GM19467 (cell line): ENCODE measurements around the gene KIAA1328.
"Not testable (repeated sequence)": the region's sequence is repeated elsewhere in the genome, so short reads cannot be mapped to it uniquely, and the experiment has no call there.

ENCODE experiments used
- ATAC-seq: cut with Tn5 transposase; IDR thresholded peaks from one replicate; pipeline ENCODE4 v1.9.1; 2021; ENCODE audit warnings: mild to moderate bottlenecking, moderate library complexity; ENCODE audit not compliant: unreplicated experiment

The KIAA1328 gene

DNA sequence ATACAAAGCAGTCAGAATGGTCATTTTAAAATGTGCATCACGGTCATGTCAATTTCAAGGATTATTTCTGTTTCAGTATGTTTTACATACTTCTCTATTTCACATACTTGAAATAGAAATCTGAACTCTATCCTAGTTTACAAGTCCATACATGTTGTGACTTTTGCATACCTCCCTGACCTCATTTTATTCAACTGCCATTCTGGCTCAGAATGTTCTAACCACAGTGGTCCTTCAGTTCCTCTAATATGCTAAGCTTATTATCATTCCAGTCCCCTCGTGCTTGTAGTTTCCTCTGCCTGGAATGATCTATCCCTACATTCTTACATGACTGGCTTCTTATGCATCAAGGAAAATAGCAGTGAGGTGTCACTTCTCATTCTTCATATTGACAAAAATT, 295.6 kb downstream of the KIAA1328 start:
- no peak for ATAC-seq

DNA sequence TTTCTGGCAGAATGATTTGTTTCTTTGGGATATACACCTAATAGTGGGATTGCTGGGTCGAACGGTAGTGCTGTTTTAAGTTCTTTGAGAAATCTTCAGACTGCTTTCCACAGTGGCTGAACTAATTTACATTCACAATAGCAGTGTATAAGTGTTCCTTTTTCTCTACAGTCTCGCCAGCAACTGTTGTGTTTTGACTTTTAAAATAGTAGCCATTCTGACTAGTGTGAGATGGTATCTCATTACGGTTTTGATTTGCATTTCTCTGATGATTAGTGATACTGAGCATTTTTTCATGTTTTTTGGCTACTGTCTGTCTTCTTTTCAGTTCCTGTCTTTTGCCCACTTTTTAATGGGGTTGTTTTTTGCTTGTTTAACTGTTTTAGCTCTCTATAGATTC, 306.2 kb downstream of the KIAA1328 start:
- no peak for ATAC-seq

DNA sequence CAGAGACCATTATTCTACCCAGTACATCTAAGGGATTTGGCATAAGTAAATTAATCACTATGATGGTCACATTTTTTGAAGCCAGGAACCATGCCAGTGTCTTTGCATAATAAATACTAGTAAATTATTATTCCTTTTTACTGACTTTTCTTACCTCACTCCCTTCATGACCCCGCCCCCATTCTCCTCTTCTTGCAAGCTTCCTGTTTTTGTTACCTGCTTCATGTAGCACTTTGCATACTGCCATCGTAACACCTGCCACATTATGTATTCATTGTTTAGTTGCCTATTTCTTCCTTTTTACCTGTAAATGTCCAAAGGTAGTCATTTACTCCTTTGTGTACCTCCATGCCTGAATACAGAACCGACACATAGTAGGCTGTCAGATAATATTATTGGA, 309.5 kb downstream of the KIAA1328 start:
- no peak for ATAC-seq

DNA sequence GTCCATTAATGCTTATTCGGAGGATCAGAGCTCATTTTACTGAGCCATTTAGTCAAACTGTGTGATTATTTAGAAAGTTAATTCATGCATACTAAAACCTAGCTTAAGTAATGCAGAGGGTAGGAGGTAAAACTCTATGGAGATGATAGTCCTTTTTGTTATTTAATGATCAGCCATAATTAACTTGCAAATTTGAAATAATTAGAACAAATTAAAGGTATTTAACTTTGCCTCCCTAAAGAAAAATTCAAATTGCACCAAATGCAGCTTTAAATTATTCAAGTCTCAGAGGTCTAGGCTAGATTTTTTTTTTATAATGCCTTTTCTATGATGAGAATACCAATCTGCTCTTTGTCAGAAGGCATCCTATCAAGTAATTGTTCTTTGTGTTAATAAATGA, 310.9 kb downstream of the KIAA1328 start:
- ATAC-seq, result no peak

DNA sequence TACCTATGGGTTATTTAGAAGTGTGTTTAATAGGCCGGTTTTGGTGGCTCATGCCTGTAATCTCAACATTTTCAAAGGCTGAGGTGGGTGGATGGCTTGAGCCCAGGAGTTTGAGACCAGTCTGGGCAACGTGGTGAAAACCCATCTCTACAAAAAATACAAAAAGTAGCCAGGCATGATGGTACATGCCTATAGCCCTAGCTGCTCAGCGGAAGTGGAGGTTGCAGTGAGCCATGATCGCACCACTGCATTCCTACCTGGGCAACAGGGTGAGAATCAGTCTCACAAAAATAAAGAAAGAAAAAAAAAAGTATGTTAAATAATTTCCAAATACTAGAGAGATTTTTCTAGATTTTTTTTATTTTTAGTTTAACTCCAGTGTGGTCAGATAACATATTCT, 316.0 kb downstream of the KIAA1328 start:
- ATAC-seq, result no peak

DNA sequence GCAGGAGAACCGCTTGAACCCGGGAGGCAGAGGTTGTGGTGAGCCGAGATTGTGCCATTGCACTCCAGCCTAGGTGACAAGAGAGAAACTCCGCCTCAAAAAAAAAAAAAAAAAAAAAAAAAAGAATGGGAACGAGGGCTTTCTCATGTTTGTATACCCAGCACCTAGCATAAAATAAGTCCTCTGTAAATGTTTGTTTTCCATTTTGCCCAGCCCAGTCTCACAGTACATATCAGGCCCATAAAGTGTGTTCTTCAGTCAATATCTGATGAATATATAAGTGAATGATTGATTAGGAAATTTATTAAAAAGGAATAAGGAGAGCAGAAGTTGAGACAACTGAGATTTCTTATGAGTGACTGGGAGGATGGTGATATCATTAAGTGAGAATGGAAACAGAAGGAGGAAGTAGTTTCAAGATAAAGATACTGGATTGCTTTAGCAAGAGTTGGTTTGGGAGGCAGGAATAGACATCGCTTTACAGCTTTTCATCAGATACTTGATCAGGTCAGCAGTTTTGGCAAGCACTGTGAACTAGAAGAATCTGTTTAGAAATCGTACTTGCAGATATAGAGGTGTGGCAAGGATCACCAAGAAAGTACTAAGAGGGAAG, 327.5 kb downstream of the KIAA1328 start:
- no peak for ATAC-seq

DNA sequence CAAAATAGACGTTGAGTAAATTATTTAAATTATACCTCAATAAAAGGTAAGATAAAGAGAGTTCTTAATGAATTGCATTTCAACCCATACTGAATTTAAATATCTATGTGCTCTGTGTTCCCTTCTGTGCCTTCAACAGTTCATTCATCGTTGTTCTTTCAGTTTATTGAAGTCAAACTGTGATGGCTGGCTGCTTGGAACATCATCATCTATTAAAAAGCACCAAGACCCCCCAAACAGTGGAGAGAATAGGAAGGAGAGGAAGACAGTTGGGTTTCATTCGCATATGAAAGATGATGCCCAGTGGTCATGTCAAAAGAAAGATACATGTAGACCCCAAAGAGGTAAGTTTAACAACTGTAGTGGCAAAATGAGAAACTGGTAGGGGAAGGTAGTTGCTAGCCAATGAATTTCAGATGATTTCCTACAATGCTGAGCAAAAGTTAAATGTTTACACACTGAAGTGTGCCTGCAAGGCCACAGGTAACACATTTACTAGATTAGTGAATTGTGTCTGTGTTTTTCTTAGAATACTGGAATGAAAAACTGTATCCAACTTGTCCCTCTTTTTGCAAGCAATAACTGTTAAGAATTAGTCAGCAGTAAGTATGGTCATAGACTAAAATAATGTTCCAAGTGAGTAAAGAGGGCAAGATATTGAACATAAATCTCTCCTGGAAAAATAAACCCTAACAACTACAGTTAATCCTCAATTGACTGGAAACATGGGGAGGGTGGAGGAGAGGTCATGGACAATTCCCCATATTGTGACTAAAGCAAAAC, 331.3 kb downstream of the KIAA1328 start:
- no peak for ATAC-seq

DNA sequence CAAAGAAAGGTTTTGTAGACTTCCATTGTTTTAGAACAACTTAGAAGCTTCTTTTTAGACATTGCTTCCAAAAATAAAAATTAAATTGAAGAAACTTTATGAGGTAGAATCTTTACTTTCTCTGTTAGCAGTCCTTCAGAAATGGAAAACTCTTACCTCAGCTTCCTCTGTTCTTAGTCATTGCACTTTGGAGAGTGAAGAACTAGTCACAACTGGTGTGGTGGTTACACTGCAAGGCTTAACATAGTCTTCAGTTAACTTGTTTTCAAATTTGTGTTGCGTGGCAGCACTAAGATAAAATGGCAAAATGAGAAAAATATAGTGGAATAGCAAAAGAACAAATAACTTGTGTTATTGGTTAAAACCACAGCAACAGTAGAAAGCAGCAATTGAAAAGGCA, 332.6 kb downstream of the KIAA1328 start:
- ATAC-seq, result no peak

DNA sequence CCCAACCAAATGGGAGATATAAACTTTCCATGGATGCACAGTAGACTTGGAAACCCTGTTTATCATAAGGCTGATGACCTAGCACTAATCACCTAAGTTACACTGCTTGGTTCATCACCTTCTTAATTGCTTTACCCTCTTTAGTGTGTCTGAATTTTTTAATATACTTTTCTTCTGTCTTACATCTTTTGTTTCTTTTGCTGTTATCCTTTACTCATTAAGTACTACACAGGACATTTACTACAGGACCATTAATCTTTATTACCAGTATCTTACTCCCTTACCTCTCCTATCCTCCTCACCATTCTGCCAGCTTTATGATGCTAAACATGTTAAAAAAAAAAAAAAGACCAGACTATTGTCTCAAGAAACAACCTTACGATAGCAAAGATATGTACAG, 333.6 kb downstream of the KIAA1328 start:
- ATAC-seq, result no peak

DNA sequence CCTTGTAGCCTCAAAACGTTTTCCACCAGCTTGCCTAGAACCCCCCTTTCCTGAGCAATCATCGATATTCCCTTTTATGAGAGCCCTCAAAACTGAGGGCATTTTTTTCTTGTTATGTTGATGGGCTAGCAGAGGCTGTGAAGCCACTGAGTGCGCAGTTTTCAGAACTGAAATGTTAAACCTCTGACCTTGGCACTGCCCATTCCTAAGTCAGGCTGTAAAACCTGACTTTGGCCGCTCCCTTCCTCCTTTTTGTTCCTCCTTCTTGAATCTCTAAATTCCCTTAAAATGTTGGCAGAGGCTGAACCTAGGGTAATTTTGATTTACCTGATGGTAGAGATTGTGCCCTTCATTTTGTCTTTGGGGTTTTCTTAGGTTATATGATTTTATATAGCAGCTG, 334.2 kb downstream of the KIAA1328 start:
- ATAC-seq, result no peak

DNA sequence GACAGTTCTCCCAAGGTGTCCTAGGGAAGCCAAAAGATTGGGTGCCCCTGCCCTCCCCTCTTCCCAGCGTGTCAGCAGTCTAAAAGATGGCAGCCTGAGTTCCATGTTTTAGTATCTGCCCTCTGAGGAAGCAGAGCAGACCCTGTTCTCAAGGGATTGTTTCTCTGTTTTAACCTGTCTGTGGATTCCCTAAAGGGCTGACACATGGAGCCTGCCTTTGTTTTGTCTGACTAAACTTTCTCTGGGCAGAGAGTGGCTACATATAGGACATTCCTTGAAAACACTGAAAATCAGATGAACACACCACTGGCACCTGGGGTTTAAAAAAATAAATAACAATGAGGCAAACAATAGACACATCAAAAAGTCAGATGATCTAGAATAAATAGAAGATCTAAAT, 337.6 kb downstream of the KIAA1328 start:
- no peak for ATAC-seq

DNA sequence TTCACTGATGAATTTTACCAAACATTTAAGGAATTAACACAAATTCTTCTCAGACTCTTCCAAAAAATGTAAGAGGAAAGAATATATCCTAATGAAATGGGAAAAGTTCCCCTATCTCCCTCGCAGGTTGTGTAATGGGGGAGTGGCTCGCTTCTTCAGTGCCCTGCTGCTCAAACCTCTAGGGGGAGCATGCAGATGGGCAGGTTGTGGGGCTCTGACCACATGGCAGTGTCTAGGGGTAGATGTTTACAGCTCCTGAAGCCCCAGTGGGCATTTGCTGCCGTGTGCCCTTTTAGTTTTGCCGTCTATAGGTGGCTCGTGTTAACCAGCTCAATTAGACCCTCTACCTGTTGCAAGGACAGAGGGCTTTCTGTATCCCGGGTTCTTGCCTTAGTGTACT, 338.0 kb downstream of the KIAA1328 start:
- ATAC-seq, result not testable (repeated sequence)

DNA sequence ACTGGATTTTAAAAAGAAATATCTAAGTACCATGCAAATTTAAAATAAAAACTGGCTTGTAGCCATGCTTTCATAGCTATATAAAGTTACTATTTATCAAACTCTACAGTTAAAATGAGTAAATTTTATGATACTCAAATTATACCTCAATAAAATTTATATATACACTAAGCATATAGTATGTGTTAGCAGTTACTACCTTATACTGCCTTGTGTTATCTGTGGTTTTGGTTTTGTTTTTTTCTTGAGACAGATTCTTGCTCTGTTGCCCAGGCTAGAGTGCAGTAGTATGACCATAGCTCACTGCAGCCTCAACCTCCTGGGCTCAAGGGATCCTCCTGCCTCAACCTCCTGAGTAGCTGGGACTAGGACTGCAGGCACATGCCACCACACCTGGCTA, 342.1 kb downstream of the KIAA1328 start:
- no peak for ATAC-seq

DNA sequence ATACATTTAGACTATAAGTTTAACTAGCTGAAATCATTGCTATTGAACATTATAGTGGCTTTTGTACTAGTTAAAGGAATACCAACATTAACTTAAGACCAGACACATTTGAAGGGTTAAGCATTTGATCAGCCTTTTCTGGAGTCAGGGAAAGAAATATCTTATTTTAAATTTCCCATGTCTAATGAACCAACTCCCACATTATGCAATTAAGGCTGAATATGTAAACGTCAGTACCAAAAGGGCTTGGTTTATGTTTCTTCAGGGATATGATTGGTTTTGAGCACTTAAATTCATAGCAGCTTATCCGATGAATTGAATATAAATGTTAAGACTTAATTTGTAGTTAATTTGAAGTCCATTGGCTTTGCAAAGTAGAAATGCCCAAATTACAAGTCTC, 344.5 kb downstream of the KIAA1328 start:
- ATAC-seq, result no peak

DNA sequence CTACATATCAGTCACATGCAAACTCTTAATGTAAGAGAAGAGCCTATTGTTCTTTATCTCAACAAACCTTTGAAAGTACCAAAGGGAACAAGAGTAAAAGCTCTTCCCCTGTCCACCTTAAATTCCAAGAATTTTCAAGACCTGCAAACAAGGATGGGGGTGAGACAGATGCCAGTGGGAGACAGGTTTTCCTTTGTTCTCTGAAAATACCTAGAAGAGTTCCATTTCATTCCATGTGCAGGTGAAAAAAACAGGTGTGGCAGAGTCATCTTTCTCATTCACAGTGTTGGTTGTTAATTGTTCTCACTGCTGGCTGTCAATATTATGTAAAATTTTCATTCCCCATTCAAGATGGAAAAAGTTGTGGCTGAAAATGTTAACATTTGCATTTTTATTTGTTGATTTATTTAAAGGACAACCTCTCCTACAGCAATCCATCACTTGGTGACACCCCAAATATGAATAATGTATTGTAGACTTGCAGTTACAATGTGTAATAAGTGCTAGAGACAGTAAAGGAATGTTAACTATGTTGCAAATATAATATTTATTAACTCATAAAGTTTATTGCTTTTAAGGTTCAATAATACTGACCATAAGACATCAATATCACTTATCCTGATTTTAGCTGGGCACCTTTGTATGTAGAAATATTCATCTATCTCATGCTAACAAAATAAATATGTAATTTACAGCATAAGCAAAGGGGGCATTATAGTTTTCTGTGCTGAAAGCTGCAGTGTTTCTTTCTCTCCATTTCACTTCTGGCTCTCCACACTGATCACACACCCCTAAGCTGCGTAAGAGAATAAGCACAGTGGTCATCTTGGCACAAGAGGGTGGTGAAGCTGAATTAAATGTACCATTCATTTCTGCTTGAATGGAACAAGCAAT, 347.0 kb downstream of the KIAA1328 start:
- no peak for ATAC-seq

DNA sequence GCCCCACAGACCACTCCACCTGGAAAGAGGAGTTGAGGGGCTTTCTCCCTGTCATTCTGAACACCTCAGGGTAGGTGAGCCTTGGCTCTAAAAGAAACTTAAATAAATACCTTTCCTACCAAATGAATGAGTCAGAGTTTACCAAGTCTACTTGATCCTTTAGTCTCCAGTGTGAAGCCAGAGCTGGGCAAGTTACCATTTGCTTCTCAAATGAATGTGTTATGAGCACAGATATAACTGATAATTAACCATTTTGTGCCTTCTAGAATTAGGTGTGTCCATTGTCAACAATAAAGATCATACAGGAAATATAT, 347.7 kb downstream of the KIAA1328 start:
- no peak for ATAC-seq

DNA sequence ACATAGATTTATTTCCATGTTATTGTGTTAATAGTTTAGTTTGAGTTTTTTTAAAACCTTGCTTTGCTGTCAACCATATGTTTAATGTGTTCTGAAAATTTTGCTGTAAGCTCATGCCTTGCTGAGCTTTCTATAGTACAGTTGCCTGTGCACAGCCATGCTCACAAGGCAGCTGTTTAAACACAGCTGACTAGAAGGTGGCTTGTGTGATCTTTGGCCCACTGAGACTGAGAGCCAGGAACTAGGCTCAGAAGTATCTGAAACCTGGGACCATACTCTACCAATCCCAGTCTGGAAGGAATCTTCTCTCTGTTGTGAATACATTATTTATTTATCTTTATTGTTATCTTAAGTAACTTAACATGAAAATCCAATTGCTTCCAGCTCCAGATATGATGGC, 350.5 kb downstream of the KIAA1328 start:
- ATAC-seq, result no peak

DNA sequence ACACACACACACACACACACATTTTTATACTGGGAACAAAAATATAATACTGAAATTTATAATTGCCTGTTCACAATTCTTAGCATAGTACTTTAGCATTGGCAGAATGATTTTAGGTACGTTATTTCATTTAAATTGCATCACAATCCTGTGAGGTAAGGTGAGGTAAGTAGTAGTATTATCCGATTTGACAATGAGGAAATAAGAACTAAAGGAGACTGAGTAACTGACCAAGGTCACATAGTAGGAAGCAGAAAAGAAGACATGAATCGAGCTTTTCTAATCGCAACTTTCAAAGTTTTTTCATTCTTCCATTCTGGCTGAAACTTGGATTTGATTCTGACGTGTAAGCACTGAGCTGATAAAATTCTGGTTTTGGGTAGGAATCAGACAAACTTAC, 351.2 kb downstream of the KIAA1328 start:
- ATAC-seq, result no peak

DNA sequence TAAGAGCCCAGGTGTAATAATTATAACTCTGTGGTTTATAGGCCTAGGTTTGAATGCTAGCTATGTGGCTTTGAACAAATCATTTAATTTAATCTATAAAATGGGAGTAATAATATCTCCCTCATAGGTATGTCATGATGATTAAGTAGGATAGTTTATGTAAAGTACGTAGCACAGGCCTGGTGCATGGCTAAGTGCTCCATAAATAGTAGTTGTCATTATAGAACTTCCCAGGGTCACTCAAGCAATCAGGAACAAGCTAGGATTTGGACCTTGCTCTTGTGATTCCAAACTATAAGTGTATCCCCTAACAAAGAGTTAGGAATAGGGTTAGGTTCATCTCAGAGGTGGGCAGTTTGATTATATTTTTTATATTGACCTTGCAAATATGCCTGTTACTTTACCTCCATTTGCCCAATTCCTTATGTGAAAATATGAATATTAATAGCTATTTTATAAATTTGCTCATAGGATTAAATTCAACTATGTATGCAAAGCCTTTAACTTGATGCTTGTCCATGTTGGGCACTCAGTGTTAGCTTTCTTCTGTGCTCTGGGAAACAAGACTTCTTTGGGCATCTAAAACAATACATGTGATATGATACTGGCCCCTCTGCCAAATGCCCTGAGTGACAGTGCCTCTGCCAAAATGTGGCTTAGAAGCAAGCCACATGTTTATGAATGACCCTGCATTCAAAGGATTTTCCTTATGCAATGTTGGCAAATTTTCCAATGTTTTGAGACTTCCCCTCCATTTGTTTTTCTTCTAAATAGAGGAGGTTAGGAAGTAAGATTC, 353.6 kb downstream of the KIAA1328 start:
- ATAC-seq, result no peak

DNA sequence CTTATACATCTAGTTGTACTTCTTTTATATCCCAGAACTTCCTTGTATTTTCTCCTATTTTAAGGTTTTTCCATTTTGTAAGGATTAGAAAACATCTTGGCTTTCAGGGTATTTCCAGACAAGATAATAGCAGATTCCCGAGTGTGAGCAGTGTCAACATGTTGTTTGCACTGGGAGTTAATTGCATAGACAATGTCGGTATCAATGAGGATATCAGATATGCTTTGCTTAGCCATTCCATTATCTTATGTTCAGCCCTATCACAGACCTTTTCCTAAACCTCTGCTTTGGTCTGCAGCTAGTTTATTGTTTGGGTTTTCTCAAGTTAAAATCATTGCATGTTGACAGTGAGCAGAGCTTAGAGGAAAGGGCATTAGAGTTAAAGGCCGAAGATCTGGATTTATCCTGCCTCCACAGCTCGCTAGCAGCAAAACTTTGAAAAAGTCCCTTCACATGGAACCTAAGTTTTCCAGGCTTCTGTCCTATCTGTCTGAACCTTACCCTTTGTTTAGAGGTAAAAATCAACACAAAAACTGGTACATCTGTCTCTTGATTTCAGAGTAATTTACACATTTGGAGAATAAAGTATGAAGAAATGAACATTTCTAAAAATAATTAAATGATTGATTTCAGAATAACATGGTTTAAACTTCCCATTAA, 355.4 kb downstream of the KIAA1328 start:
- ATAC-seq, result no peak
